HEK293 (cell line): ENCODE data around the gene LOXL1.
A peak's percentile ranks its signal among the peaks of the same experiment; 100 is the strongest.

Experiments
- IKZF3 ChIP-seq: fragments of 450-650 bp; IDR thresholded peaks from 2 replicates; pipeline ENCODE4 v1.5.0; 2018; ENCODE audit warnings: missing biosample characterization, mild to moderate bottlenecking, missing genetic modification characterization, moderate library complexity
- KLF10 ChIP-seq: fragments of 450-650 bp; IDR thresholded peaks from 2 replicates; pipeline ENCODE4 v1.5.1; 2018; ENCODE audit warnings: missing biosample characterization, mild to moderate bottlenecking, missing genetic modification characterization
- KLF16 ChIP-seq: fragments of 450-650 bp; formaldehyde crosslinking; IDR thresholded peaks from 2 replicates; pipeline ENCODE4 v1.5.1; 2017; ENCODE audit warnings: missing biosample characterization, missing genetic modification characterization
- KLF17 ChIP-seq: fragments of 450-650 bp; formaldehyde crosslinking; IDR thresholded peaks from 2 replicates; pipeline ENCODE4 v1.5.1; 2016; ENCODE audit warnings: missing biosample characterization, missing genetic modification characterization
- TSHZ1 ChIP-seq: fragments of 450-650 bp; formaldehyde crosslinking; IDR thresholded peaks from 2 replicates; pipeline ENCODE4 v1.5.1; 2016; ENCODE audit warnings: missing biosample characterization, missing genetic modification characterization, borderline replicate concordance
- ZBTB11 ChIP-seq: fragments of 450-650 bp; formaldehyde crosslinking; conservative IDR thresholded peaks from 2 replicates; pipeline ENCODE4 v1.5.1; 2016; ENCODE audit warnings: low read depth, missing biosample characterization, missing genetic modification characterization
- ZBTB17 ChIP-seq: fragments of 450-650 bp; formaldehyde crosslinking; IDR thresholded peaks from 2 replicates; pipeline ENCODE4 v1.5.1; 2016; ENCODE audit warnings: missing biosample characterization, missing genetic modification characterization
- ZBTB20 ChIP-seq: fragments of 450-650 bp; formaldehyde crosslinking; IDR thresholded peaks from 2 replicates; pipeline ENCODE4 v1.5.1; 2016; ENCODE audit warnings: missing biosample characterization, missing genetic modification characterization
- ZBTB8A ChIP-seq: fragments of 450-650 bp; formaldehyde crosslinking; IDR thresholded peaks from 2 replicates; pipeline ENCODE4 v1.5.1; 2016; ENCODE audit warnings: missing biosample characterization, missing genetic modification characterization
- ZEB2 ChIP-seq: fragments of 450-650 bp; formaldehyde crosslinking; IDR thresholded peaks from 2 replicates; pipeline ENCODE4 v1.5.1; 2016; ENCODE audit warnings: missing biosample characterization, missing genetic modification characterization
- ZFP3 ChIP-seq: fragments of 450-650 bp; formaldehyde crosslinking; IDR thresholded peaks from 2 replicates; pipeline ENCODE4 v1.5.1; 2016; ENCODE audit warnings: low read depth, missing biosample characterization, missing genetic modification characterization
- ZIC2 ChIP-seq: fragments of 450-650 bp; formaldehyde crosslinking; IDR thresholded peaks from 2 replicates; pipeline ENCODE4 v1.5.1; 2016; ENCODE audit warnings: missing biosample characterization, missing genetic modification characterization
- ZNF423 ChIP-seq: fragments of 450-650 bp; formaldehyde crosslinking; IDR thresholded peaks from 2 replicates; pipeline ENCODE4 v1.5.1; 2016; ENCODE audit warnings: missing biosample characterization, missing genetic modification characterization
- ZNF426 ChIP-seq: fragments of 450-650 bp; formaldehyde crosslinking; IDR thresholded peaks from 2 replicates; pipeline ENCODE4 v1.5.1; 2017; ENCODE audit warnings: missing biosample characterization, missing genetic modification characterization, mild to moderate bottlenecking, inconsistent platforms, moderate library complexity
- ZNF530 ChIP-seq: fragments of 450-650 bp; formaldehyde crosslinking; IDR thresholded peaks from 2 replicates; pipeline ENCODE4 v1.5.1; 2016; ENCODE audit warnings: low read depth, missing biosample characterization, missing genetic modification characterization
- ZNF561 ChIP-seq: fragments of 450-650 bp; IDR thresholded peaks from 2 replicates; pipeline ENCODE4 v1.5.1; 2018; ENCODE audit warnings: missing biosample characterization, missing genetic modification characterization, borderline replicate concordance
- ZNF585B ChIP-seq: fragments of 450-650 bp; formaldehyde crosslinking; IDR thresholded peaks from 2 replicates; pipeline ENCODE4 v1.5.1; 2016; ENCODE audit warnings: missing biosample characterization, missing genetic modification characterization
- ZNF610 ChIP-seq: fragments of 450-650 bp; formaldehyde crosslinking; IDR thresholded peaks from 2 replicates; pipeline ENCODE4 v1.5.1; 2016; ENCODE audit warnings: missing biosample characterization, missing genetic modification characterization, borderline replicate concordance
- ZNF621 ChIP-seq: fragments of 450-650 bp; formaldehyde crosslinking; IDR thresholded peaks from 2 replicates; pipeline ENCODE4 v1.5.1; 2017; ENCODE audit warnings: missing biosample characterization, missing genetic modification characterization
- ZNF639 ChIP-seq: fragments of 450-650 bp; formaldehyde crosslinking; IDR thresholded peaks from 2 replicates; pipeline ENCODE4 v1.5.1; 2016; ENCODE audit warnings: missing biosample characterization, missing genetic modification characterization
- ZNF768 ChIP-seq: fragments of 450-650 bp; formaldehyde crosslinking; IDR thresholded peaks from 2 replicates; pipeline ENCODE4 v1.5.1; 2018; ENCODE audit warnings: missing biosample characterization, mild to moderate bottlenecking, missing genetic modification characterization
- ZNF791 ChIP-seq: fragments of 450-650 bp; formaldehyde crosslinking; IDR thresholded peaks from 2 replicates; pipeline ENCODE4 v1.5.1; 2016; ENCODE audit warnings: missing biosample characterization, missing genetic modification characterization
- TF ChIP-seq, protein P1 (sequence below): fragments of 450-650 bp; formaldehyde crosslinking; IDR thresholded peaks from 2 replicates; pipeline ENCODE4 v1.5.1; 2016; ENCODE audit warnings: missing biosample characterization, missing genetic modification characterization
- TF ChIP-seq, protein P2 (sequence below): fragments of 450-650 bp; formaldehyde crosslinking; IDR thresholded peaks from 2 replicates; pipeline ENCODE4 v1.5.1; 2017; ENCODE audit warnings: missing biosample characterization, mild to moderate bottlenecking, missing genetic modification characterization, moderate library complexity

The LOXL1 gene

DNA sequence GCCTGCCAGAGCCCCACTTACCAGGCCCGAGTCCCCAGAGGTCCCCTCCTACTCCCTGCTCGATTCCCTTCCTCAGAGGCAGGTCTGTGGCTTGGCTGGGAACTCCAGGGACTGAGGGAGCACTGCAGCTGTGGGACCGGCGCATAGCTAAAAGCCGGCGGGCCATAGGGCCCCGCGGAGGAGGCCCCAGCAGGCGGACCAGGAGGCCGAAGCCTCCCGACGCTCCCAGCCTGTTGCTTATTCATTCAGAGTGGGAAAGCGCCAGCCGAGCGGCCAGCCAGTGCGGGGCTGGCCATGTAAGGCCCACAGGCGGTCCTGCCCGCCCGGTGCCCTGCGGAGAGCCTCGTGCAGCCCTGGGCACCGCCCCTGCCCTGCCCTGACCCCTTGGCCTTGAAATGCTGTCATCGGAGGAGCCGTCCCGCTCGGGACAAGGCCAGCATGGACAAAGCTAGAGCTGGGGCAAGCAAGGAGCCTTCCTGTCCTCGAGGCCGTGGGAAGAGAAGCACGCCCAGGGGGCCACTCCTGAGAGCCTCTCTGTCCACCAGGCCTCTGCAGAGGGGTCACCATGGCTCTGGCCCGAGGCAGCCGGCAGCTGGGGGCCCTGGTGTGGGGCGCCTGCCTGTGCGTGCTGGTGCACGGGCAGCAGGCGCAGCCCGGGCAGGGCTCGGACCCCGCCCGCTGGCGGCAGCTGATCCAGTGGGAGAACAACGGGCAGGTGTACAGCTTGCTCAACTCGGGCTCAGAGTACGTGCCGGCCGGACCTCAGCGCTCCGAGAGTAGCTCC is at the start of gene LOXL1 (continued):
- TF ChIP-seq KLF17 (tag by site-specific recombination) (peak; percentile 72), ZNF610 (tag by site-specific recombination) (peak; percentile 90), ZNF585B (tag by site-specific recombination) (peak; percentile 71), ZNF639 (no peak), ZNF423 (tag by site-specific recombination) (peak; percentile 43; the same call in 1 of the 2 replicates), ZBTB20 (peak; percentile 67), KLF10 (tag by site-specific recombination) (peak; percentile 51), ZIC2 (tag by site-specific recombination) (peak; percentile 98), ZBTB11 (tag by site-specific recombination) (peak; percentile 47), IKZF3 (peak; percentile 79), ZNF530 (tag by site-specific recombination) (no peak), ZEB2 (tag by site-specific recombination) (peak; percentile 78; the same call in 1 of the 2 replicates), ZNF426 (no peak), ZNF621 (tag by site-specific recombination) (no peak), ZFP3 (tag by site-specific recombination) (no peak), ZBTB17 (tag by site-specific recombination) (peak; percentile 91), TSHZ1 (tag by site-specific recombination) (no peak), ZNF561 (tag by site-specific recombination) (no peak), KLF16 (no peak), ZNF791 (tag by site-specific recombination) (no peak), ZBTB8A (tag by site-specific recombination) (peak; percentile 63), ZNF768 (tag by site-specific recombination) (no peak)
- TF ChIP-seq, protein P1, sequence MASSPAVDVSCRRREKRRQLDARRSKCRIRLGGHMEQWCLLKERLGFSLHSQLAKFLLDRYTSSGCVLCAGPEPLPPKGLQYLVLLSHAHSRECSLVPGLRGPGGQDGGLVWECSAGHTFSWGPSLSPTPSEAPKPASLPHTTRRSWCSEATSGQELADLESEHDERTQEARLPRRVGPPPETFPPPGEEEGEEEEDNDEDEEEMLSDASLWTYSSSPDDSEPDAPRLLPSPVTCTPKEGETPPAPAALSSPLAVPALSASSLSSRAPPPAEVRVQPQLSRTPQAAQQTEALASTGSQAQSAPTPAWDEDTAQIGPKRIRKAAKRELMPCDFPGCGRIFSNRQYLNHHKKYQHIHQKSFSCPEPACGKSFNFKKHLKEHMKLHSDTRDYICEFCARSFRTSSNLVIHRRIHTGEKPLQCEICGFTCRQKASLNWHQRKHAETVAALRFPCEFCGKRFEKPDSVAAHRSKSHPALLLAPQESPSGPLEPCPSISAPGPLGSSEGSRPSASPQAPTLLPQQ (tag by site-specific recombination) = peak; percentile 90
- TF ChIP-seq, protein P2, sequence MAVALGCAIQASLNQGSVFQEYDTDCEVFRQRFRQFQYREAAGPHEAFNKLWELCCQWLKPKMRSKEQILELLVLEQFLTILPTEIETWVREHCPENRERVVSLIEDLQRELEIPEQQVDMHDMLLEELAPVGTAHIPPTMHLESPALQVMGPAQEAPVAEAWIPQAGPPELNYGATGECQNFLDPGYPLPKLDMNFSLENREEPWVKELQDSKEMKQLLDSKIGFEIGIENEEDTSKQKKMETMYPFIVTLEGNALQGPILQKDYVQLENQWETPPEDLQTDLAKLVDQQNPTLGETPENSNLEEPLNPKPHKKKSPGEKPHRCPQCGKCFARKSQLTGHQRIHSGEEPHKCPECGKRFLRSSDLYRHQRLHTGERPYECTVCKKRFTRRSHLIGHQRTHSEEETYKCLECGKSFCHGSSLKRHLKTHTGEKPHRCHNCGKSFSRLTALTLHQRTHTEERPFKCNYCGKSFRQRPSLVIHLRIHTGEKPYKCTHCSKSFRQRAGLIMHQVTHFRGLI = peak; percentile 91
